DMS114 treated with DMSO at 0.1 percent for 48 hours (cell line): ENCODE results near the gene GPR55.

Source experiments
- DNase-seq: peaks from one replicate; lab custom pipeline; 2025; ENCODE audit not compliant: unreplicated experiment; lab: John Stamatoyannopoulos, UW

The GPR55 gene

GRCh38 chr2:230919681-230920080 is 5.4 kb downstream of the GPR55 start:
- no peak for DNase-seq

GRCh38 chr2:230919240-230919639 is 5.8 kb downstream of the GPR55 start:
- no peak for DNase-seq

DNA sequence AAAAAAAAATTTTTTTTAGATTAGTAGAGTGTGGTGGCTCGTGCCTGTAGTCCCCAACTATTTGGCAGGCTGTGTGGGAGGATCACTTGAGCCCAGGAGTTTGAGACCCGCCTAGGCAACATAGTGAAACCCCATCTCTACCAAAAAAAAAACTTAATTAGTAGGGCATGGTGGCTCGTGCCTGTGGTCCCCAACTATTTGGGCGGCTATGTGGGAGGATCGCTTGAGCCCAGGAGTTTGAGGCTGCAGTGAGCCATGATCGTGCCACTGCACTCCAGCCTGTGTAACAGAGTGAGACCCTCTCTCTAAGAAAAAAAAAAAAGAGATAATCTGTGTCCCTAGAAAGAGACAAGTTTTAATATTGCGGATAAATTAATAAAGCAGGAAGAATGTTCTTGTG is 8.8 kb downstream of the GPR55 start:
- no peak for DNase-seq

- DNase-seq, result no peak
These were observed 9.7 kb downstream of the GPR55 start for GRCh38 chr2:230915319-230915718.

GRCh38 chr2:230914886-230915285 is 10.2 kb downstream of the GPR55 start:
- DNase-seq, result no peak

DNA sequence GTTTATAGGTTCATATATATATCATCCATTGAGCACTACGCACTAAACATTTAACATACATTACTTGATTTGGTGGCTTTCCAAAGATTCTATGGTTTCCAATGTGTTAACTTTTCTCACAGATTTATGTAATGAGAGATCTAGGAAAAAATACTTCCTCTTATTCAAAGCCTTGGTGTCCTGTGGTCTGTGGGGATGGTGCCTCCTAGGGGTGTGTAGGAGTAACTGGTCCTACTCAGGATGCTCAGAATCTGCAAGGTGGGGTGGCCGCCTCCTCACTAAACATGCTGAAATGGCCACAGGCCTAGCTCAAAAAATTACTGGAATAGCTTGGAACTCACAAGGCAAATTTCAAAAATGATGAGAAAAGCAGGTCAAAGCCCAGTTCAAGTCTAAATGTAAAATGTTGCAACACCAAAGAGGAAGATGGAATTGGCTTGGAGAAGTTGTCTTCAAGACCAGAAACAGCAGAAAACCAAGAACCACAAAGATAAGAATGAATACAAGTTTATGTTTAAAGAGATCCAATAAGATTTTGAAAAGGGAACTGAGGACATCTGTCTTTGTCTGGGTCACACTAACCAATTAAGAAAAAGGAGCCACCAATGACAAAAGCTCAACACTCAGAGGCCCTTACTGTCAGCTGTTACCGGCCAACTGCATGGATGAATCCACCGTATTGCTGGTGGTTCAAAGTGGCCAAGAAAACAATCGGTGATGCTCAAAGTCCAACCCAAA is 11.5 kb downstream of the GPR55 start:
- DNase-seq, result no peak

- no peak for DNase-seq
These were observed 12.3 kb downstream of the GPR55 start for GRCh38 chr2:230912724-230913123.

GRCh38 chr2:230912046-230912445 is 13.0 kb downstream of the GPR55 start:
- DNase-seq, result no peak

DNA sequence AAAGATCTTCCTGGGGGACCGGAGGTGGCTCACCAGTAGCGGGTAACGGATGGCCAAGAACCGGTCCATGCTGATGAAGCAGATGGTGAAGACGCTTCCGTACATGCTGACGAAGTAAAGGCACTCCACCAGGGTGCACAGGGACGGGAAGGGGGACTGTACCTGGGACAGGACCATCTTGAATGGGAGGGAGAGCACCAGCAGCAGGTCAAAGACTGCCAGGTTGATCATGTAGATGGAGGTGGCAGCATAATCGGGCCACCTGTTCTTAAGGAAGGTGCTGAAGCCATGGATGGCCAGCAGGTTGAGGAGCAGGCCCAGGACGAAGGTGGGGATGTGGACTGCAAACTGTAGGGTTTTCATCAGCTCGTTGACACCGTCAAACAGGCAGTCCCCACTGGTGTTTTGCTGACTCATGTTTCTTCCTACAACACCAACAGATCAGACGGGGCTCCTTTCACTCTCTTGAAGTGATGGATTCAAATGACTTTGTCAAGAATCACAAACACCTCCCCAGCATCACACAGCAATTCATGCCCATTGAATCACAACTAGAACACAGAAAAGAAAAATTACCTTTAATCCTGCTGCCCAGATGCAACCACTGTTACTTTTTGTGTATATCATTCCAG is 14.4 kb downstream of the GPR55 start:
- no peak for DNase-seq

DNA sequence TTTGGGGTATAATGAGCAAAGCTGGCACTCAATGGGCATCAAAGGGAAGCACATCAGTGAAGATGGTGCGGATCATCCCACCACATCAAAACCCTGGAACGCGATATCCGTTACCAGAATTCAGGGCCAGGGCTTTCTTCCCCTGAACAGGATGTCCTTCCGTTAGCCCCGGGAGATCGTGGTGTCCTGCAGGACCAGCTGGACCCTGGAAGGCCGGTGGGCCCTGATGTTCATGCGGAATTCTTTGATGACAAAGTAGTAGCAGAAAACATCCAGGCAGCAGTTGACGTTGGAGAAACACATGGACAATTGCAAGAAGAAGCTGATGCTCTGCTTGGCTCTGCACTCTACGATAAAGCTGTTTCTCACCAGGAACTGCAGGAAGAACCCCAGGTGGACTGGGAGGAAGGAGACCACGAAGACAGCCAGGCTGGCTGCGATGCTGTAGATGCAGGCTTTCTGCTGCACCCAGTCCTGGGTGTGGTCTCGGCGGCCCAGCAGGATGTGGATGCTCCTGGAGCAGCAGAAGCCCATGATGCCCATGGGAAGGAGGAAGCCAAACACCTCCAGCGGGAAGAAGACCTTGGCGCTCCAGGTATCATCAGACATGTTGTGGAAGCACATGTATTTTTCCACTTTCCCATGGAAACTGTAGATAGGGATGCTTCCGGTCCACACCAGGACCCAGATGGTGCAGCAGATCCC is 15.0 kb downstream of the GPR55 start:
- no peak for DNase-seq

- no peak for DNase-seq
These were observed 16.3 kb downstream of the GPR55 start for GRCh38 chr2:230908595-230909191.

- DNase-seq, result no peak
These were observed 16.9 kb downstream of the GPR55 start for GRCh38 chr2:230908092-230908594.

DNA sequence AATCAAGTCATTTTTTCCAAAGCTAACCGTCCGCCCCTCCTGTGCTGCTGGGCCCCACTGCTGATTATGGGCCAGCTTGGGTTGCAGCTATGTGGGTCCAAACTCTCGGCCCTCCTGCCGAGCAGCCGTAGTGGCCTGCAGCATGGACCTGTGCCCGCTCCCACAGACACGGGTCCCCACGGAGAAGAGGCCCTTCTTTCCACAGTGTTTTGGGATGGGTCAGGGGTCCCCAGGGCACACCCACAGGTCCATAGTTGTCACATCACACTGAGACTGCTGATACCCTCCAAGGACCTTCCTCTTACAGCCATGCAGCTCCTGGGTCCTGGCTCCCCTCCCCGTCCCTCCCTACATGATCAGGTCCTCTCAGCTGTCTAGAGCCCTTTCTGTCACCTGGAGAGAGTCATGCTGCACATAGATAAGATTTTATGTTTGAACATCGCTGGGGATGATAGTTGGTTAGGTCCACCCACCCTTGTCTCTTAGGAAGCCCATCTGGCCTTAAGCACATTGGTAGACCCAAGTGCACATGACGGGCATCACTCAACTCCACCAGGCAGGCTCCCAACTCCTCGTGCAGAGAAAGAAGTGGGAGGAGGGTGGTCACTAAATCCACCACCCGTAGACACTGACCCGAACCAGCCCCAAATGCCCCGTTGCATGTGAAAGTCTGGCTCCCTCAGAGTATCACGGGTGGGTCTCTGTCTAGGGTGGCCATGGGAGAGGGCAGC is 17.5 kb downstream of the GPR55 start:
- no peak for DNase-seq

GRCh38 chr2:230906471-230907230 is 18.4 kb downstream of the GPR55 start:
- DNase-seq, result no peak

DNA sequence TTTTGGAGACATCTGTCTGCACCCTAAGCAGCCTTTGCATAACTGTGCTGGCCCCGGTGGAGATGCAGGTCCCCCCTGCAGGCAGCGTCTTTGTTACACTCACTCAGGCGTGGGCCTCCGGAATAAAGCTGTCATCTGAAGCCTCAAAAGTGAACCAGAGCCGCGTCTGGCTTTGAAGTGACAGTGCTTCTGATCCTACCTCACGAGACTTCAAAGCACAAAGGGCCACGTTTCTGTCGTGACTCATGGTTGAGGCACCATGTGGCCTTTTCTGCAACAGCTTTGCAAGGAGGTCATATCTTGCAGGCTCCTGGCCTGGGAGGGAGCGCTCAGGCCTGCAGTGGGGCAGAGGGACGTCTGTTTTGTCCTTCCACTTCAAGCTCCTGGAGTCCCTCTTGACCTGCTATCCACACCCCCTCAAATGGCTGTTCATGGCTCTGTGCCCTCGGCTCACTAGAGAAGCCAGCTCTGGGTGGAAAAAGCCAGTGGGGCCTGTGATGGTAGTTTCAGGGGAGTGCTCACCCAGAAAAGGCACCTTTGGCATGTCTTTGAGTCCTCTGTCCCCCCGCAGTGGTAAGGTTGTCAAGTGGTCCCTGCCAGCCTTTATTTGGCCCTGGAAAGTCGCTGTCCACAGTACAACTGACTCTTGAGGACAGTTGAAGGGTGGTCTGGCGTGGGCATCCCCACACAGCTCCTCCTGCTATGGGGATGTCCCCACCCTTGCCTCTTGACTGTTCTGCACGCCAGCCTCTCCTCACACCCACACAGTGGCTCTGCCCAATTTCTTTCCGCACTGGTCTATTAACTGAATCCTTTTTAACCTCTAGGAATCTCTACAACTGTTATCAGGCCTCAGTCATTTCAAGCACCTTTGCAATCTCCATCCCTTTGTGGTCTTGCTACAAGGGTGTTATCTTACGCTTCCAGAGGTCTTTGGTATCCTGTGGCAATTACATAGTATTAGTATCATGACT is 19.3 kb downstream of the GPR55 start:
- no peak for DNase-seq

- no peak for DNase-seq
These were observed 20.1 kb downstream of the GPR55 start for GRCh38 chr2:230904856-230905447.

DNA sequence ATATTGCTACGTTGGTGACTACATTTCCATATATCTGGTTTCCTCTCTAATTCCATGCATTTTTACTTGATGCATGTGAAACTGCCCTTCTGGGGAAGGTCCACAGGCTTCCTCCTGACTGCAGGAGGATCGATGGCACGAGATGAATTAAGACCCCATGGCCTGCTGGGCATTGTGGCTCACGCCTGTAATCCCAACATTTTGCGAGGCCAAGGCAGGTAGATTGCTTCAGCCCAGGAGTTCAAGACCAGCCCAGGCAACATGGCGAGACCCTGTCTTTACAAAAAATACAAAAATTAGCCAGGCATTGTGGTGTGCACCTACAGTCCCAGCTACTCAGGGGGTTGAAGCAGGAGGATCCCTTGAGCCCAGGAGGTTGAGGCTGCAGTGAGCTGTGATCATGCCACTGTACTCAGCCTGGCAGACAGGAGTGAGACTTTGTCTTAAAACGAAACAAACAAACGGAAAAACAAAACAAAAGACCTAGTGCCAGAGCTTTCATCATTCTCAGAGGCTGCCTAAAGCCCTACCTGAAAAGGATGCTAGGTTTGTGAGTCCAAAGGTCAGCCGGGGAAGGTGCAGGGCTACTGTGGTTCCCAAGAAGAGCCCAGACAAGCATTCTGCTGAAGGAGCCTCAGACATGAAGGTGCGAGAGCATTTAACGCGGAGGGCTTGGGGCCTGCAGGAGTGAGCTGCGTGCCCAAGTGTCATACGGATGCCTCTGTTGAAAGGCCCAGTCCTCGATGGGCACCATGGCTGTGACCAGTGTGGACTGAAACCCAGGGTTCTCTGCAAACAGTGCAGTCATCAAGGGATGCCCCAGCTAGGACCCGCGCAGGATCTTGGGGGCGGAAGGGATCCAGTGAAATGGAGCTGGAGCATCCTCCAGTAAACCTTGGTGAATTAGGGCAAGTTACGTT is 21.6 kb downstream of the GPR55 start:
- no peak for DNase-seq
